ENCODE results near the gene TTC13. TPM values are rescaled to one million over a fixed set of nuclear protein-coding genes. Genes with fewer than 3 reads are reported as not detected.

TTC13 gene
- total RNA-seq, 1 experiment from 2014 or later, result 20.2 TPM

GRCh38 chr1:230877924-230878590, 100.6 kb downstream of the TTC13 start:
- H3K9ac ChIP-seq (ENCODE audit: low read length), result no peak overlapping the region
- no peak overlapping the region for H2AFZ ChIP-seq (ENCODE audit: low read length)
- H3K4me3 ChIP-seq (ENCODE audit: low read length), result no peak overlapping the region
- BruUV-seq (replicated peaks), result no TSS peak
- DNase-seq (no peak), ATAC-seq (no peak)
- H3K36me3 ChIP-seq (ENCODE audit: low read depth, low read length), result no peaks in the 10 kb centered on the region
- ChIA-PET CTCF (no interaction called here), POLR2A (ENCODE audit: unreplicated experiment) (no interaction called here)
- intact Hi-C loops (cut with micrococcal nuclease), result no loop called here
- H3K79me2 ChIP-seq (ENCODE audit: low read length), result no peaks in the 10 kb centered on the region
- H3K27me3 ChIP-seq (ENCODE audit: low read length), result peaks cover 30% of the 10 kb centered on the region
- no peaks in the 10 kb centered on the region for H3K9me2 ChIP-seq (replicated peaks; ENCODE audit: low read length)
- H3K9me3 ChIP-seq (ENCODE audit: low read length), result no peaks in the 10 kb centered on the region
- no peak overlapping the region for H3K4me2 ChIP-seq (ENCODE audit: low read length)
- no peak overlapping the region for H3K27ac ChIP-seq (ENCODE audit: low read length)
- no peak for TF ChIP-seq EZH2phosphoT487 (IDR thresholded peaks at IDR 0.05; ENCODE audit: borderline replicate concordance, low read length)
- TF ChIP-seq EZH2 (IDR thresholded peaks at IDR 0.05; ENCODE audit: low read length, unreplicated experiment), result no peak
- TF ChIP-seq, protein P1, sequence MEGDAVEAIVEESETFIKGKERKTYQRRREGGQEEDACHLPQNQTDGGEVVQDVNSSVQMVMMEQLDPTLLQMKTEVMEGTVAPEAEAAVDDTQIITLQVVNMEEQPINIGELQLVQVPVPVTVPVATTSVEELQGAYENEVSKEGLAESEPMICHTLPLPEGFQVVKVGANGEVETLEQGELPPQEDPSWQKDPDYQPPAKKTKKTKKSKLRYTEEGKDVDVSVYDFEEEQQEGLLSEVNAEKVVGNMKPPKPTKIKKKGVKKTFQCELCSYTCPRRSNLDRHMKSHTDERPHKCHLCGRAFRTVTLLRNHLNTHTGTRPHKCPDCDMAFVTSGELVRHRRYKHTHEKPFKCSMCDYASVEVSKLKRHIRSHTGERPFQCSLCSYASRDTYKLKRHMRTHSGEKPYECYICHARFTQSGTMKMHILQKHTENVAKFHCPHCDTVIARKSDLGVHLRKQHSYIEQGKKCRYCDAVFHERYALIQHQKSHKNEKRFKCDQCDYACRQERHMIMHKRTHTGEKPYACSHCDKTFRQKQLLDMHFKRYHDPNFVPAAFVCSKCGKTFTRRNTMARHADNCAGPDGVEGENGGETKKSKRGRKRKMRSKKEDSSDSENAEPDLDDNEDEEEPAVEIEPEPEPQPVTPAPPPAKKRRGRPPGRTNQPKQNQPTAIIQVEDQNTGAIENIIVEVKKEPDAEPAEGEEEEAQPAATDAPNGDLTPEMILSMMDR (conservative IDR thresholded peaks at IDR 0.05; ENCODE audit: low read depth, low read length), result no peak
- no peaks in the 10 kb centered on the region for H3K4me1 ChIP-seq (ENCODE audit: insufficient read depth, low read length)
- H4K20me1 ChIP-seq (ENCODE audit: low read length), result no peaks in the 10 kb centered on the region
- H3F3A ChIP-seq (ENCODE audit: low read length, unreplicated experiment), result no peaks in the 10 kb centered on the region

- Histone ChIP-seq H3K27ac (ENCODE audit: low read length) (no peak overlapping the region), H3K4me2 (ENCODE audit: low read length) (no peak overlapping the region), H3K9me3 (ENCODE audit: low read length) (no peaks in the 10 kb centered on the region), H2AFZ (ENCODE audit: low read length) (no peak overlapping the region), H3K4me3 (ENCODE audit: low read length) (no peak overlapping the region), H3K27me3 (ENCODE audit: low read length) (peaks cover 23% of the 10 kb centered on the region), H4K20me1 (ENCODE audit: low read length) (no peaks in the 10 kb centered on the region), H3K36me3 (ENCODE audit: low read depth, low read length) (no peaks in the 10 kb centered on the region), H3K79me2 (ENCODE audit: low read length) (no peaks in the 10 kb centered on the region), H3K4me1 (ENCODE audit: insufficient read depth, low read length) (no peaks in the 10 kb centered on the region), H3K9ac (ENCODE audit: low read length) (no peak overlapping the region), H3F3A (ENCODE audit: low read length, unreplicated experiment) (no peaks in the 10 kb centered on the region), H3K9me2 (replicated peaks; ENCODE audit: low read length) (no peaks in the 10 kb centered on the region)
- BruUV-seq (replicated peaks), result no TSS peak
- POLR2A ChIA-PET (ENCODE audit: unreplicated experiment), result no interaction called here
- DNase-seq (no peak), ATAC-seq (no peak)
- CTCF ChIA-PET, result no interaction called here
- intact Hi-C loops (cut with micrococcal nuclease), result no loop called here
- TF ChIP-seq EZH2 (IDR thresholded peaks at IDR 0.05; ENCODE audit: low read length, unreplicated experiment), result no peak
- no peak for TF ChIP-seq EZH2phosphoT487 (IDR thresholded peaks at IDR 0.05; ENCODE audit: borderline replicate concordance, low read length)
- TF ChIP-seq, protein P1 (conservative IDR thresholded peaks at IDR 0.05; ENCODE audit: low read depth, low read length), result no peak
Measured at GRCh38 chr1:230877146-230877923, 101.3 kb downstream of the TTC13 start.

DNA sequence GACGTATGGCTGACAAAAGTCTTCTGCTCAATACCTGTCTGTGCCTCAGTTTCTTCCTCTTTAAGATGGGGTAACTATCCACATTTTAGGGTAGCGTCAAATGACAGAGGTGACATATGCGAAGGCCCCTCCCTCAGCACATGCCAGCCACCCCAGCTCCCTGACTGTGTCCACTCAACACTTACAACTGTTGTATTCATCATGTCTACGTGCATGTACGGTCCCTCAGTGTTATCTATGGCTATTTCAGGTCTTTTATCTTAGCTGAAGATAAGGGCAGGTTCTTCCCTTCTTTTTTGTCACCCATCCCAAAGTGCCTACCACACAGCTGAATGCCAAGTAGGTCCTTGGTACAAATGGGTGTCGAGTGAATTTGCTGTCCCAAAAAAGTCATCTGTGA, 102.0 kb downstream of the TTC13 start:
- no peak for TF ChIP-seq EZH2phosphoT487 (IDR thresholded peaks at IDR 0.05; ENCODE audit: borderline replicate concordance, low read length)
- no peaks in the 10 kb centered on the region for H3K4me1 ChIP-seq (ENCODE audit: insufficient read depth, low read length)
- no peaks in the 10 kb centered on the region for H3K9me3 ChIP-seq (ENCODE audit: low read length)
- BruUV-seq (replicated peaks), result no TSS peak
- no peaks in the 10 kb centered on the region for H3F3A ChIP-seq (ENCODE audit: low read length, unreplicated experiment)
- CTCF ChIA-PET, result no interaction called here
- H3K9me2 ChIP-seq (replicated peaks; ENCODE audit: low read length), result no peaks in the 10 kb centered on the region
- no peaks in the 10 kb centered on the region for H4K20me1 ChIP-seq (ENCODE audit: low read length)
- DNase-seq (no peak), ATAC-seq (no peak)
- H3K4me2 ChIP-seq (ENCODE audit: low read length), result no peak overlapping the region
- H3K27ac ChIP-seq (ENCODE audit: low read length), result no peak overlapping the region
- H3K79me2 ChIP-seq (ENCODE audit: low read length), result no peaks in the 10 kb centered on the region
- POLR2A ChIA-PET (ENCODE audit: unreplicated experiment), result no interaction called here
- no peak overlapping the region for H3K4me3 ChIP-seq (ENCODE audit: low read length)
- no peaks in the 10 kb centered on the region for H3K36me3 ChIP-seq (ENCODE audit: low read depth, low read length)
- peaks cover 18% of the 10 kb centered on the region for H3K27me3 ChIP-seq (ENCODE audit: low read length)
- intact Hi-C loops (cut with micrococcal nuclease), result no loop called here
- no peak overlapping the region for H3K9ac ChIP-seq (ENCODE audit: low read length)
- H2AFZ ChIP-seq (ENCODE audit: low read length), result no peak overlapping the region
